GM19328 (cell line): Measurements from ENCODE around the gene NTN4.
"Not testable (repeated sequence)": the region's sequence is repeated elsewhere in the genome, so short reads cannot be mapped to it uniquely, and the experiment has no call there.

Experiments
- ATAC-seq: cut with Tn5 transposase; IDR thresholded peaks from one replicate; pipeline ENCODE4 v1.9.1; 2021; ENCODE audit warnings: mild to moderate bottlenecking, moderate library complexity; ENCODE audit not compliant: unreplicated experiment

Gene NTN4

GRCh38 chr12:95756362-95756761 lies 34.2 kb downstream of the NTN4 start:
- no peak for ATAC-seq

GRCh38 chr12:95755261-95755865 lies 35.2 kb downstream of the NTN4 start:
- ATAC-seq: no peak

- ATAC-seq: not testable (repeated sequence)
Observed at GRCh38 chr12:95746062-95746461, 44.5 kb downstream of the NTN4 start.

GRCh38 chr12:95742586-95742985 lies 48.0 kb downstream of the NTN4 start:
- no peak for ATAC-seq

GRCh38 chr12:95741635-95742034 lies 48.9 kb downstream of the NTN4 start:
- no peak for ATAC-seq

GRCh38 chr12:95740751-95741150 lies 49.8 kb downstream of the NTN4 start:
- no peak for ATAC-seq

- ATAC-seq: no peak
Observed at GRCh38 chr12:95739561-95740313, 50.8 kb downstream of the NTN4 start.

GRCh38 chr12:95738024-95738611 lies 52.4 kb downstream of the NTN4 start:
- ATAC-seq: no peak

- ATAC-seq: no peak
Observed at GRCh38 chr12:95736631-95737030, 53.9 kb downstream of the NTN4 start.

- ATAC-seq: not testable (repeated sequence)
Observed at GRCh38 chr12:95735728-95736127, 54.8 kb downstream of the NTN4 start.

GRCh38 chr12:95733141-95733825 lies 57.3 kb downstream of the NTN4 start:
- no peak for ATAC-seq

GRCh38 chr12:95731519-95731958 lies 59.0 kb downstream of the NTN4 start:
- peak; percentile 57 for ATAC-seq

- no peak for ATAC-seq
Observed at GRCh38 chr12:95730457-95730856, 60.1 kb downstream of the NTN4 start.

GRCh38 chr12:95726903-95727302 lies 63.7 kb downstream of the NTN4 start:
- ATAC-seq: no peak

GRCh38 chr12:95724767-95725166 lies 65.8 kb downstream of the NTN4 start:
- ATAC-seq: no peak

- no peak for ATAC-seq
Observed at GRCh38 chr12:95723693-95724384, 66.7 kb downstream of the NTN4 start.

- no peak for ATAC-seq
Observed at GRCh38 chr12:95721320-95721719, 69.2 kb downstream of the NTN4 start.

- no peak for ATAC-seq
Observed at GRCh38 chr12:95720146-95720545, 70.4 kb downstream of the NTN4 start.

- ATAC-seq: no peak
Observed at GRCh38 chr12:95718772-95719171, 71.8 kb downstream of the NTN4 start.

- no peak for ATAC-seq
Observed at GRCh38 chr12:95718006-95718431, 72.5 kb downstream of the NTN4 start.
